Activated T-cell treated with anti-CD3 and anti-CD28 coated beads, Interleukin-2, amount 50 U/mL, for 4 hours (primary cell): ENCODE measurements around the gene LZTR1. TPM values are rescaled to one million over a fixed set of nuclear protein-coding genes. Genes with fewer than 3 reads are reported as not detected.

Experiments used
- ATAC-seq, 2 donors: fragments of 200-7000 bp; cut with Tn5 transposase; one replicate each; pipeline ENCODE4 v1.10.0; 2021
- DNase-seq: peaks from one replicate; pipeline ENCODE4 v3.0.0-alpha.2; 2020
- H3K27me3 Mint-ChIP-seq: one replicate; pipeline ENCODE4 v1.8.0; 2021; ENCODE audit warnings: low read depth, mixed read lengths
- H3K36me3 Mint-ChIP-seq: one replicate; pipeline ENCODE4 v1.8.0; 2022; ENCODE audit warnings: mixed read lengths; ENCODE audit not compliant: insufficient read depth
- H3K4me1 Mint-ChIP-seq: one replicate; pipeline ENCODE4 v1.8.0; 2021; ENCODE audit warnings: low read depth, mixed read lengths
- H3K4me3 Mint-ChIP-seq: one replicate; pipeline ENCODE4 v1.8.0; 2021; ENCODE audit warnings: mild to moderate bottlenecking, moderate library complexity, mixed read lengths
- H3K9me3 Mint-ChIP-seq: one replicate; pipeline ENCODE4 v1.8.0; 2021; ENCODE audit warnings: mixed read lengths
- total RNA-seq, 3 donors: library from RNA; stranded (reverse); gene quantifications; one replicate each; pipeline ENCODE4 v1.2.1, GENCODE V29; 2021

The LZTR1 gene
- total RNA-seq, 3 donors from 2014 or later: 82.4 to 96.6 (median 84.7) TPM

GRCh38 chr22:20979243-20979809 is 2.8 kb upstream of the LZTR1 start:
- Mint-ChIP-seq H3K4me1 (peaks cover 38% of the 10 kb centered on the region), H3K27me3 (peaks cover 6% of the 10 kb centered on the region), H3K4me3 (peak overlapping the region; percentile 75), H3K9me3 (peaks cover 3% of the 10 kb centered on the region), H3K36me3 (peaks cover 5% of the 10 kb centered on the region)
- ATAC-seq (peak; percentile 67 to 68), DNase-seq (peak; percentile 60)

- peaks cover 5% of the 10 kb centered on the region for H3K36me3 Mint-ChIP-seq
- H3K4me3 Mint-ChIP-seq: peak overlapping the region; percentile 97
- H3K27me3 Mint-ChIP-seq: peaks cover 6% of the 10 kb centered on the region
- H3K4me1 Mint-ChIP-seq: peaks cover 38% of the 10 kb centered on the region
- peaks cover 3% of the 10 kb centered on the region for H3K9me3 Mint-ChIP-seq
- no peak for DNase-seq
- ATAC-seq: no peak
Observed at GRCh38 chr22:20979940-20980453, 2.1 kb upstream of the LZTR1 start.

GRCh38 chr22:20980523-20980922 is 1.6 kb upstream of the LZTR1 start:
- ATAC-seq: no peak
- Mint-ChIP-seq H3K4me3 (peak overlapping the region; percentile 97), H3K36me3 (peaks cover 5% of the 10 kb centered on the region), H3K9me3 (peaks cover 3% of the 10 kb centered on the region), H3K4me1 (peaks cover 38% of the 10 kb centered on the region), H3K27me3 (peaks cover 6% of the 10 kb centered on the region)
- DNase-seq: no peak

GRCh38 chr22:20980938-20981722 is 967 bp upstream of the LZTR1 start:
- no peak for ATAC-seq
- peaks cover 38% of the 10 kb centered on the region for H3K4me1 Mint-ChIP-seq
- H3K4me3 Mint-ChIP-seq: peak overlapping the region; percentile 97
- peaks cover 3% of the 10 kb centered on the region for H3K9me3 Mint-ChIP-seq
- H3K27me3 Mint-ChIP-seq: peaks cover 4% of the 10 kb centered on the region
- peaks cover 5% of the 10 kb centered on the region for H3K36me3 Mint-ChIP-seq
- DNase-seq: no peak

- peaks cover 38% of the 10 kb centered on the region for H3K4me1 Mint-ChIP-seq
- peak overlapping the region; percentile 97 for H3K4me3 Mint-ChIP-seq
- peaks cover 3% of the 10 kb centered on the region for H3K9me3 Mint-ChIP-seq
- peak; percentile 2 to 4 for ATAC-seq
- H3K27me3 Mint-ChIP-seq: peaks cover 3% of the 10 kb centered on the region
- no peak for DNase-seq
- peaks cover 10% of the 10 kb centered on the region for H3K36me3 Mint-ChIP-seq
Observed at GRCh38 chr22:20982563-20982882, 426 bp downstream of the LZTR1 start.

GRCh38 chr22:20983081-20983771 is 1.1 kb downstream of the LZTR1 start:
- ATAC-seq (no peak), DNase-seq (no peak)
- Mint-ChIP-seq H3K4me1 (peaks cover 38% of the 10 kb centered on the region), H3K9me3 (peaks cover 3% of the 10 kb centered on the region), H3K4me3 (peak overlapping the region; percentile 97), H3K36me3 (peaks cover 10% of the 10 kb centered on the region), H3K27me3 (peaks cover 3% of the 10 kb centered on the region)

- no peak for DNase-seq
- Mint-ChIP-seq H3K36me3 (peaks cover 10% of the 10 kb centered on the region), H3K4me1 (peaks cover 25% of the 10 kb centered on the region), H3K4me3 (no peak overlapping the region), H3K27me3 (no peaks in the 10 kb centered on the region), H3K9me3 (no peaks in the 10 kb centered on the region)
- ATAC-seq: no peak
Observed at GRCh38 chr22:20985720-20986119, 3.6 kb downstream of the LZTR1 start.

GRCh38 chr22:20986365-20986764 is 4.3 kb downstream of the LZTR1 start:
- no peaks in the 10 kb centered on the region for H3K27me3 Mint-ChIP-seq
- peaks cover 18% of the 10 kb centered on the region for H3K4me1 Mint-ChIP-seq
- no peak for DNase-seq
- H3K4me3 Mint-ChIP-seq: no peak overlapping the region
- H3K36me3 Mint-ChIP-seq: peaks cover 10% of the 10 kb centered on the region
- ATAC-seq: no peak
- H3K9me3 Mint-ChIP-seq: no peaks in the 10 kb centered on the region

- Mint-ChIP-seq H3K9me3 (no peaks in the 10 kb centered on the region), H3K4me1 (peaks cover 17% of the 10 kb centered on the region)
Observed at GRCh38 chr22:20987375-20987774, 5.3 kb downstream of the LZTR1 start.

GRCh38 chr22:20988573-20989322 is 6.7 kb downstream of the LZTR1 start:
- ATAC-seq (no peak), DNase-seq (no peak)
- peaks cover 10% of the 10 kb centered on the region for H3K36me3 Mint-ChIP-seq
- no peaks in the 10 kb centered on the region for H3K27me3 Mint-ChIP-seq
- H3K9me3 Mint-ChIP-seq: no peaks in the 10 kb centered on the region
- H3K4me1 Mint-ChIP-seq: peaks cover 8% of the 10 kb centered on the region
- no peak overlapping the region for H3K4me3 Mint-ChIP-seq

More at GRCh38 chr22:20987375-20987774, 5.3 kb downstream of the LZTR1 start:
- Mint-ChIP-seq H3K4me3 (no peak overlapping the region), H3K27me3 (no peaks in the 10 kb centered on the region), H3K36me3 (peaks cover 10% of the 10 kb centered on the region)
- ATAC-seq: no peak
- DNase-seq: no peak

- DNase-seq: no peak
- no peaks in the 10 kb centered on the region for H3K27me3 Mint-ChIP-seq
- H3K4me3 Mint-ChIP-seq: no peak overlapping the region
- H3K36me3 Mint-ChIP-seq: peaks cover 5% of the 10 kb centered on the region
- no peaks in the 10 kb centered on the region for H3K9me3 Mint-ChIP-seq
- H3K4me1 Mint-ChIP-seq: peaks cover 4% of the 10 kb centered on the region
- no peak for ATAC-seq
Observed at GRCh38 chr22:20989323-20990138, 7.4 kb downstream of the LZTR1 start.

GRCh38 chr22:20990184-20991180 is 8.4 kb downstream of the LZTR1 start:
- no peaks in the 10 kb centered on the region for H3K27me3 Mint-ChIP-seq
- no peak for ATAC-seq
- no peaks in the 10 kb centered on the region for H3K9me3 Mint-ChIP-seq
- H3K4me1 Mint-ChIP-seq: peaks cover 4% of the 10 kb centered on the region
- DNase-seq: no peak
- H3K36me3 Mint-ChIP-seq: peaks cover 5% of the 10 kb centered on the region
- H3K4me3 Mint-ChIP-seq: no peak overlapping the region
